Smooth muscle cell (in vitro differentiated cells): ENCODE measurements around the gene PSMD3. TPM values are rescaled to one million over a fixed set of nuclear protein-coding genes. Genes with fewer than 3 reads are reported as not detected.
A peak's percentile ranks its signal among the peaks of the same experiment; 100 is the strongest.

Source experiments
- DNase-seq: peaks from one replicate; lab custom pipeline; 2025; ENCODE audit not compliant: unreplicated experiment; lab: John Stamatoyannopoulos, UW
- H2AFZ ChIP-seq: fragments of 200-600 bp; sonication (generic); 2 replicates; pipeline ENCODE4 v1.6.0; 2016; ENCODE audit warnings: antibody characterized with exemption, low read depth, mild to moderate bottlenecking
- H3F3A ChIP-seq: fragments of 200-600 bp; sonication (generic); 2 replicates; pipeline ENCODE4 v1.6.0; 2017; ENCODE audit warnings: antibody characterized with exemption, low read depth
- H3K27ac ChIP-seq: fragments of 200-600 bp; sonication (generic); 2 replicates; pipeline ENCODE4 v1.5.1; 2016; ENCODE audit warnings: low read depth, mild to moderate bottlenecking
- H3K27me3 ChIP-seq: fragments of 200-600 bp; sonication (generic); 2 replicates; pipeline ENCODE4 v1.6.1; 2016; ENCODE audit warnings: low read depth, mild to moderate bottlenecking
- H3K36me3 ChIP-seq: fragments of 200-600 bp; sonication (generic); 2 replicates; pipeline ENCODE4 v1.5.1; 2016; ENCODE audit warnings: low read depth
- H3K4me1 ChIP-seq: fragments of 200-600 bp; sonication (generic); 2 replicates; pipeline ENCODE4 v1.5.1; 2016; ENCODE audit warnings: low read depth
- H3K4me2 ChIP-seq: fragments of 200-600 bp; sonication (generic); 2 replicates; pipeline ENCODE4 v1.6.0; 2016; ENCODE audit warnings: mild to moderate bottlenecking
- H3K4me3 ChIP-seq: fragments of 200-600 bp; sonication (generic); 2 replicates; pipeline ENCODE4 v1.5.1; 2016; ENCODE audit warnings: mild to moderate bottlenecking
- H3K79me2 ChIP-seq: fragments of 200-600 bp; sonication (generic); 2 replicates; pipeline ENCODE4 v1.6.0; 2016; ENCODE audit warnings: low read depth, mild to moderate bottlenecking
- H3K9ac ChIP-seq: fragments of 200-600 bp; sonication (generic); 2 replicates; pipeline ENCODE4 v1.6.0; 2016; ENCODE audit warnings: low read depth
- H3K9me3 ChIP-seq: fragments of 200-600 bp; sonication (generic); replicated peaks from 2 replicates; pipeline ENCODE4 v1.5.1; 2016; ENCODE audit warnings: low read depth
- H4K20me1 ChIP-seq: fragments of 200-600 bp; sonication (generic); 2 replicates; pipeline ENCODE4 v1.6.0; 2016; ENCODE audit warnings: low read depth
- WGBS: methylation state at CpG from one replicate; pipeline ENCODE4 v1.1.7; 2016; ENCODE audit warnings: low lambda C conversion rate; 5-methylcytosine and 5-hydroxymethylcytosine counted together
- polyA plus RNA-seq: library from polyadenylated mRNA; unstranded; fragments of >200 nt; fragmentation: Nextera tagmentation; extraction: Ambion mirVana; gene quantifications from 2 replicates; pipeline ENCODE4 v1.2.1, GENCODE V29; 2016
- total RNA-seq: library from RNA; depleted of rRNA; stranded (reverse); fragments of >200 nt; gene quantifications from 2 replicates; pipeline ENCODE4 v1.2.3, GENCODE V29; 2014
- TF ChIP-seq, protein P1 (sequence below): fragments of 200-600 bp; sonication (generic); IDR thresholded peaks from 2 replicates; pipeline ENCODE4 v1.5.1; 2017; ENCODE audit warnings: borderline replicate concordance, mild to moderate bottlenecking, antibody characterized with exemption; ENCODE audit not compliant: insufficient read depth, poor library complexity, severe bottlenecking

Gene PSMD3
- total and polyA plus RNA-seq, 2 experiments from 2014 or later, result 83.8 to 110 TPM

DNA sequence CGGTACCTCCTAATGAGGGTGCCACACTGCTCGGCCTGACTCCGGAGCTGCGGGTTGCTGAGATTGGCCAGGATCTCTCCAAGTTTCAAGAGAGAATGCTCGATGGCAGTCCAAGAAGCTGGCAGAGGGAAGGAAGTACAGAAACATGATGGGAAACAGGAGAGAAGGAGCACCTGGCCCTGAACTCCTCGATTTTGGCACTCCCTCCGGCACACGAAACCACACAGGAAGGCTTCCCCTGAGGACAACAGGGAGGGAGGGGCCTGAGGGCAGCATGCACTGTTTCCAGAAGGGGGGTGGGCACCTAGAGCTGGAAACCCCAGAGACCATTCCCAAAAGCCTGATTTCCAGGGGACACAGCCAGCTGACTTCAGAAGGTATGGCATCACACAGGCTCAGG lies 52.7 kb downstream of the PSMD3 start:
- Histone ChIP-seq H3K27ac (no peak overlapping the region), H3K4me3 (no peak overlapping the region), H3K4me2 (no peak overlapping the region), H3K79me2 (no peaks in the 10 kb centered on the region), H3F3A (no peaks in the 10 kb centered on the region), H3K4me1 (no peaks in the 10 kb centered on the region), H3K27me3 (no peaks in the 10 kb centered on the region), H4K20me1 (no peaks in the 10 kb centered on the region), H2AFZ (no peak overlapping the region), H3K9ac (no peak overlapping the region), H3K36me3 (no peaks in the 10 kb centered on the region), H3K9me3 (no peaks in the 10 kb centered on the region)
- TF ChIP-seq, protein P1, sequence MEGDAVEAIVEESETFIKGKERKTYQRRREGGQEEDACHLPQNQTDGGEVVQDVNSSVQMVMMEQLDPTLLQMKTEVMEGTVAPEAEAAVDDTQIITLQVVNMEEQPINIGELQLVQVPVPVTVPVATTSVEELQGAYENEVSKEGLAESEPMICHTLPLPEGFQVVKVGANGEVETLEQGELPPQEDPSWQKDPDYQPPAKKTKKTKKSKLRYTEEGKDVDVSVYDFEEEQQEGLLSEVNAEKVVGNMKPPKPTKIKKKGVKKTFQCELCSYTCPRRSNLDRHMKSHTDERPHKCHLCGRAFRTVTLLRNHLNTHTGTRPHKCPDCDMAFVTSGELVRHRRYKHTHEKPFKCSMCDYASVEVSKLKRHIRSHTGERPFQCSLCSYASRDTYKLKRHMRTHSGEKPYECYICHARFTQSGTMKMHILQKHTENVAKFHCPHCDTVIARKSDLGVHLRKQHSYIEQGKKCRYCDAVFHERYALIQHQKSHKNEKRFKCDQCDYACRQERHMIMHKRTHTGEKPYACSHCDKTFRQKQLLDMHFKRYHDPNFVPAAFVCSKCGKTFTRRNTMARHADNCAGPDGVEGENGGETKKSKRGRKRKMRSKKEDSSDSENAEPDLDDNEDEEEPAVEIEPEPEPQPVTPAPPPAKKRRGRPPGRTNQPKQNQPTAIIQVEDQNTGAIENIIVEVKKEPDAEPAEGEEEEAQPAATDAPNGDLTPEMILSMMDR, result no peak
- no peak for DNase-seq
- 94% methylated on average over 8 of the region's 8 CpGs for WGBS

DNA sequence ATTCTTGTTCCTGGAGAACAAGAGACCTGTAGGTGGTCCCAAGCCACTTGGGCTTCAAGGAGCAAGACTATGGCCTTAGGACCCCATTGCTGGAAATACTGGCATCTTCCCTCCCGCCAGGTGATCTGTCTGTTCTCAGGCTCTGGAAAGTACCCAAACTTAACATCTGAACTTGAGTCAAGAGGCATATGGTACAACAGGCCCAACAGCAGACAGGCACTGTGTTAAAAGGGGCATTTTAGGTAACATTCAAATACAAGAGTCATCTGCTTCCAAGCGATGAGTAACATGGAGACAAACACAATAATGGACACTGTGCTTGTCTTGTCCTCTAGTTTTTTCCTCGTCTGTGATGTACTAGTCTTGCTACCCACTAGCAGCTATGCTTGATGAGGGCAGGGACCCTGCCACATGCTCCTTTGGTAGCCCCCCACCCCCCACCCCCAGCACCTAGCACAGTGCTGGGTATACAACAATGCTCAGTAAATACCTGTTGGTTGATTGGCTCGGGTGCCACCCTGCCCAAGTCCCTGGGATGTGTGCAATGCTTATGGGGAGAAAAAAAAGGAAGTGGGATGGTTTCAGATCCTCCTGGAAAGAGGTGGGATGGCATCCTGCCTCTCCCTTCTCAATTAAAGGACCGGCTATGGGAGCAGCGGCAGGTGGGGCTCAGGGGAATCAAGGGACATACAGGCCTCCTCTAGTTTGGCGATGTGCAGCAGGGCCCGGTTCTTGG lies 54.0 kb downstream of the PSMD3 start:
- Histone ChIP-seq H3K4me3 (no peak overlapping the region), H3K9me3 (no peaks in the 10 kb centered on the region), H4K20me1 (no peaks in the 10 kb centered on the region), H3K9ac (no peak overlapping the region), H3K4me2 (no peak overlapping the region), H3K36me3 (no peaks in the 10 kb centered on the region), H3K4me1 (no peaks in the 10 kb centered on the region), H3K79me2 (no peaks in the 10 kb centered on the region), H3K27ac (no peak overlapping the region), H3F3A (no peaks in the 10 kb centered on the region), H2AFZ (no peak overlapping the region), H3K27me3 (no peaks in the 10 kb centered on the region)
- 81% methylated on average over 8 of the region's 8 CpGs for WGBS
- no peak for DNase-seq
- TF ChIP-seq, protein P1, result no peak

DNA sequence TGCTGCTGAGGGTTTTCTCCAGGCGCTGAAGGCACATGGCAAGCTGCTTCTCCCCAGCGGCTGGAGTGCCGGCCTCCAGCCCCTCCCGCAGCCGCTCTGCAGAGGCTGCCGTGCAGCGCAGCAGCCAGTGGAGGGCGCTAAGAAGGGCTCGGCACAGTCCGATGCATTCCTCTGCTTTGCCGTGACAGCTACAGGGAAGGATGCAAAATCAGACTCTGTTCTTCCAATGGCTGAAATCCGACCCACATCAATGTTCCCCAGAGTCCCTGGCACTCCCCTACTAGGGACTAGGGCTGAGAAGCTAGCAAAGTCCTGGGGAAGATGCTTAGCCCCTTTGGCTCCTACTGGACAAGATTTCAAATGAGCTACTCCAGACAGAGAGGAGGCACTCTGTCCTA lies 54.6 kb downstream of the PSMD3 start:
- H3K27ac ChIP-seq, result no peak overlapping the region
- H3K79me2 ChIP-seq, result no peaks in the 10 kb centered on the region
- no peaks in the 10 kb centered on the region for H3K27me3 ChIP-seq
- no peak overlapping the region for H2AFZ ChIP-seq
- no peak for DNase-seq
- TF ChIP-seq, protein P1, result peak; percentile 57
- H3K9me3 ChIP-seq, result no peaks in the 10 kb centered on the region
- no peaks in the 10 kb centered on the region for H3K36me3 ChIP-seq
- 25% methylated on average over 12 of the region's 12 CpGs for WGBS
- H4K20me1 ChIP-seq, result no peaks in the 10 kb centered on the region
- no peak overlapping the region for H3K4me2 ChIP-seq
- no peak overlapping the region for H3K4me3 ChIP-seq
- no peak overlapping the region for H3K9ac ChIP-seq
- H3K4me1 ChIP-seq, result no peaks in the 10 kb centered on the region
- H3F3A ChIP-seq, result no peaks in the 10 kb centered on the region
